ENCODE measurements around the gene PRPF6. TPM values are rescaled to one million over a fixed set of nuclear protein-coding genes. Genes with fewer than 3 reads are reported as not detected.
A peak's percentile ranks its signal among the peaks of the same experiment; 100 is the strongest.

Gene PRPF6
- total and polyA plus RNA-seq, 2 of the 13 experiments (the other 11 are each of a cell fraction or from before 2014, with no cell fraction given) = 63.7 to 101 TPM

DNA sequence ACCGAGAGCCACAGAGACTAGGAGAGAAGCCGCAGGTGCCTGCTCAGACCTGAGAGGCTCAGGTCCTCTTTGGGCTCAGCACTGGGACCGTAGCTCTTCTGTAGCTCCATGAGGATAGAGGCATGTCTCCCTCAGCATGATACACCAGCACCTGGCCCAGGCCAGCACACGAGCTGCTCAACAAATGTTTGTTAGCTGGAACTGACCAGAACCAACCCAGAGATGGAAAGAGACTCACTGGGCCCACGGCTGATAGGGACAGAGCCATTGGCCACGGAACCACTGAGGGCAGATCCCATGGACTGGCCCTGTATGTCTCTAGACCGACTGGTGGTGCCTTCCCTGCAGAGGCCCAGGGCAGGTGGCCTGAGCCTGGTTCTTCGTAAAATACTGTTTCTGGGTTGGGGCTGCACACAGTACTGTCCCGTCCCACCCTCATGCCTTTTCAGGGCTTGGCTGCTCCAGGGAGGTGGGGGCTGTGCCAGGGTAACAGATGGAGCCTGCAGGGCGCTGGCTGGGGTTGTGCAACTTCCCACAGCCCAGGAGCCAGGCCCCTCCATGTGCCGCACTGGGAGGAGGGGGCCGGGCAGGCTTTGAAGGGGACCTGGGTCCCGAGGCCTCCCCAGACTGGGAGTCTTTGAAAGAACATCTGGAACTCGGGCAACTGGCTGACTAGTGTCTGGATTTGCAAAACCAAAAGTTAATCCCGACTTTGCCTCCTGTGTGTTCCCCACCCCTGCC lies 60.3 kb downstream of the PRPF6 start (continued):
- TF ChIP-seq, protein P1, sequence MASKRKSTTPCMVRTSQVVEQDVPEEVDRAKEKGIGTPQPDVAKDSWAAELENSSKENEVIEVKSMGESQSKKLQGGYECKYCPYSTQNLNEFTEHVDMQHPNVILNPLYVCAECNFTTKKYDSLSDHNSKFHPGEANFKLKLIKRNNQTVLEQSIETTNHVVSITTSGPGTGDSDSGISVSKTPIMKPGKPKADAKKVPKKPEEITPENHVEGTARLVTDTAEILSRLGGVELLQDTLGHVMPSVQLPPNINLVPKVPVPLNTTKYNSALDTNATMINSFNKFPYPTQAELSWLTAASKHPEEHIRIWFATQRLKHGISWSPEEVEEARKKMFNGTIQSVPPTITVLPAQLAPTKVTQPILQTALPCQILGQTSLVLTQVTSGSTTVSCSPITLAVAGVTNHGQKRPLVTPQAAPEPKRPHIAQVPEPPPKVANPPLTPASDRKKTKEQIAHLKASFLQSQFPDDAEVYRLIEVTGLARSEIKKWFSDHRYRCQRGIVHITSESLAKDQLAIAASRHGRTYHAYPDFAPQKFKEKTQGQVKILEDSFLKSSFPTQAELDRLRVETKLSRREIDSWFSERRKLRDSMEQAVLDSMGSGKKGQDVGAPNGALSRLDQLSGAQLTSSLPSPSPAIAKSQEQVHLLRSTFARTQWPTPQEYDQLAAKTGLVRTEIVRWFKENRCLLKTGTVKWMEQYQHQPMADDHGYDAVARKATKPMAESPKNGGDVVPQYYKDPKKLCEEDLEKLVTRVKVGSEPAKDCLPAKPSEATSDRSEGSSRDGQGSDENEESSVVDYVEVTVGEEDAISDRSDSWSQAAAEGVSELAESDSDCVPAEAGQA (IDR thresholded peaks at IDR 0.05; ENCODE audit: low read depth) = peak; percentile 33; the same call in 1 of the 2 replicates
- TF ChIP-seq, protein P1 (CRISPR knock-in tag; IDR thresholded peaks at IDR 0.05; ENCODE audit: borderline replicate concordance) = no peak
- TF ChIP-seq, protein P2, sequence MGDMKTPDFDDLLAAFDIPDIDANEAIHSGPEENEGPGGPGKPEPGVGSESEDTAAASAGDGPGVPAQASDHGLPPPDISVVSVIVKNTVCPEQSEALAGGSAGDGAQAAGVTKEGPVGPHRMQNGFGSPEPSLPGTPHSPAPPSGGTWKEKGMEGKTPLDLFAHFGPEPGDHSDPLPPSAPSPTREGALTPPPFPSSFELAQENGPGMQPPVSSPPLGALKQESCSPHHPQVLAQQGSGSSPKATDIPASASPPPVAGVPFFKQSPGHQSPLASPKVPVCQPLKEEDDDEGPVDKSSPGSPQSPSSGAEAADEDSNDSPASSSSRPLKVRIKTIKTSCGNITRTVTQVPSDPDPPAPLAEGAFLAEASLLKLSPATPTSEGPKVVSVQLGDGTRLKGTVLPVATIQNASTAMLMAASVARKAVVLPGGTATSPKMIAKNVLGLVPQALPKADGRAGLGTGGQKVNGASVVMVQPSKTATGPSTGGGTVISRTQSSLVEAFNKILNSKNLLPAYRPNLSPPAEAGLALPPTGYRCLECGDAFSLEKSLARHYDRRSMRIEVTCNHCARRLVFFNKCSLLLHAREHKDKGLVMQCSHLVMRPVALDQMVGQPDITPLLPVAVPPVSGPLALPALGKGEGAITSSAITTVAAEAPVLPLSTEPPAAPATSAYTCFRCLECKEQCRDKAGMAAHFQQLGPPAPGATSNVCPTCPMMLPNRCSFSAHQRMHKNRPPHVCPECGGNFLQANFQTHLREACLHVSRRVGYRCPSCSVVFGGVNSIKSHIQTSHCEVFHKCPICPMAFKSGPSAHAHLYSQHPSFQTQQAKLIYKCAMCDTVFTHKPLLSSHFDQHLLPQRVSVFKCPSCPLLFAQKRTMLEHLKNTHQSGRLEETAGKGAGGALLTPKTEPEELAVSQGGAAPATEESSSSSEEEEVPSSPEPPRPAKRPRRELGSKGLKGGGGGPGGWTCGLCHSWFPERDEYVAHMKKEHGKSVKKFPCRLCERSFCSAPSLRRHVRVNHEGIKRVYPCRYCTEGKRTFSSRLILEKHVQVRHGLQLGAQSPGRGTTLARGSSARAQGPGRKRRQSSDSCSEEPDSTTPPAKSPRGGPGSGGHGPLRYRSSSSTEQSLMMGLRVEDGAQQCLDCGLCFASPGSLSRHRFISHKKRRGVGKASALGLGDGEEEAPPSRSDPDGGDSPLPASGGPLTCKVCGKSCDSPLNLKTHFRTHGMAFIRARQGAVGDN (CRISPR knock-in tag; IDR thresholded peaks at IDR 0.05) = peak; percentile 76
- no peak; the same call in 1 of the 2 replicates for TF ChIP-seq ZNF629 (CRISPR knock-in tag; conservative IDR thresholded peaks at IDR 0.05)
- peak; percentile 59; the same call in 1 of the 2 replicates for TF ChIP-seq ZNF343 (CRISPR knock-in tag; IDR thresholded peaks at IDR 0.05)
- TF ChIP-seq ZNF709 (CRISPR knock-in tag; IDR thresholded peaks at IDR 0.05) = 0 out of 2 replicates have a peak, but pooled peaks have one; percentile 63
- TF ChIP-seq ZNF556 (CRISPR knock-in tag; IDR thresholded peaks at IDR 0.05; ENCODE audit: borderline replicate concordance) = peak; percentile 71
- peak; percentile 12; the same call in 1 of the 2 replicates for TF ChIP-seq MXD4 (CRISPR knock-in tag; IDR thresholded peaks at IDR 0.05)
- peak; percentile 74 for TF ChIP-seq GABPB1 (CRISPR knock-in tag; IDR thresholded peaks at IDR 0.05)
- TF ChIP-seq ZC3H13 (CRISPR knock-in tag; IDR thresholded peaks at IDR 0.05) = no peak; the same call in 1 of the 2 replicates
- 0 out of 2 replicates have a peak, but pooled peaks have one; percentile 30 for TF ChIP-seq ZSCAN12 (CRISPR knock-in tag; IDR thresholded peaks at IDR 0.05)
- peak; percentile 80; the same call in 1 of the 2 replicates for TF ChIP-seq ZNF775 (CRISPR knock-in tag; IDR thresholded peaks at IDR 0.05; ENCODE audit: borderline replicate concordance)
- TF ChIP-seq NONO (IDR thresholded peaks at IDR 0.05) = no peak
- peak; percentile 58 for TF ChIP-seq NONO (CRISPR knock-in tag; conservative IDR thresholded peaks at IDR 0.05)
- TF ChIP-seq, protein P3, sequence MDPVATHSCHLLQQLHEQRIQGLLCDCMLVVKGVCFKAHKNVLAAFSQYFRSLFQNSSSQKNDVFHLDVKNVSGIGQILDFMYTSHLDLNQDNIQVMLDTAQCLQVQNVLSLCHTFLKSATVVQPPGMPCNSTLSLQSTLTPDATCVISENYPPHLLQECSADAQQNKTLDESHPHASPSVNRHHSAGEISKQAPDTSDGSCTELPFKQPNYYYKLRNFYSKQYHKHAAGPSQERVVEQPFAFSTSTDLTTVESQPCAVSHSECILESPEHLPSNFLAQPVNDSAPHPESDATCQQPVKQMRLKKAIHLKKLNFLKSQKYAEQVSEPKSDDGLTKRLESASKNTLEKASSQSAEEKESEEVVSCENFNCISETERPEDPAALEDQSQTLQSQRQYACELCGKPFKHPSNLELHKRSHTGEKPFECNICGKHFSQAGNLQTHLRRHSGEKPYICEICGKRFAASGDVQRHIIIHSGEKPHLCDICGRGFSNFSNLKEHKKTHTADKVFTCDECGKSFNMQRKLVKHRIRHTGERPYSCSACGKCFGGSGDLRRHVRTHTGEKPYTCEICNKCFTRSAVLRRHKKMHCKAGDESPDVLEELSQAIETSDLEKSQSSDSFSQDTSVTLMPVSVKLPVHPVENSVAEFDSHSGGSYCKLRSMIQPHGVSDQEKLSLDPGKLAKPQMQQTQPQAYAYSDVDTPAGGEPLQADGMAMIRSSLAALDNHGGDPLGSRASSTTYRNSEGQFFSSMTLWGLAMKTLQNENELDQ (CRISPR knock-in tag; IDR thresholded peaks at IDR 0.05; ENCODE audit: borderline replicate concordance) = peak; percentile 42; the same call in 1 of the 2 replicates
- peak; percentile 97 for TF ChIP-seq CEBPG (CRISPR knock-in tag; IDR thresholded peaks at IDR 0.05)
- TF ChIP-seq NAIF1 (CRISPR knock-in tag; IDR thresholded peaks at IDR 0.05; ENCODE audit: borderline replicate concordance) = peak; percentile 56; the same call in 1 of the 2 replicates

Data from HepG2 (cell line).